NCI-H2029 treated with DMSO at 0.1 percent for 48 hours (cell line): ENCODE results near the gene UMAD1.
A peak's percentile ranks its signal among the peaks of the same experiment; 100 is the strongest.

ENCODE experiments used
- DNase-seq: peaks from one replicate; lab custom pipeline; 2025; lab: John Stamatoyannopoulos, UW

UMAD1 gene

GRCh38 chr7:7720750-7721621 lies 80.4 kb downstream of the UMAD1 start:
- DNase-seq: peak; percentile 33

- DNase-seq: no peak
These were observed 91.2 kb downstream of the UMAD1 start for GRCh38 chr7:7731732-7732131.

- DNase-seq: no peak
These were observed 92.2 kb downstream of the UMAD1 start for GRCh38 chr7:7732621-7733281.

- no peak for DNase-seq
These were observed 96.1 kb downstream of the UMAD1 start for GRCh38 chr7:7736671-7737070.

- DNase-seq: no peak
These were observed 97.1 kb downstream of the UMAD1 start for GRCh38 chr7:7737674-7738073.

GRCh38 chr7:7738177-7738576 lies 97.6 kb downstream of the UMAD1 start:
- no peak for DNase-seq

GRCh38 chr7:7738622-7739021 lies 98.1 kb downstream of the UMAD1 start:
- DNase-seq: no peak

- DNase-seq: no peak
These were observed 98.9 kb downstream of the UMAD1 start for GRCh38 chr7:7739204-7740036.

- no peak for DNase-seq
These were observed 99.4 kb downstream of the UMAD1 start for GRCh38 chr7:7740037-7740355.

GRCh38 chr7:7742223-7742622 lies 101.7 kb downstream of the UMAD1 start:
- DNase-seq: no peak

GRCh38 chr7:7745258-7745657 lies 104.7 kb downstream of the UMAD1 start:
- DNase-seq: no peak

GRCh38 chr7:7745966-7746365 lies 105.4 kb downstream of the UMAD1 start:
- DNase-seq: no peak

GRCh38 chr7:7746458-7746857 lies 105.9 kb downstream of the UMAD1 start:
- DNase-seq: no peak

- DNase-seq: no peak
These were observed 110.2 kb downstream of the UMAD1 start for GRCh38 chr7:7750571-7751242.

GRCh38 chr7:7751243-7752092 lies 110.9 kb downstream of the UMAD1 start:
- DNase-seq: no peak

GRCh38 chr7:7756577-7756976 lies 116.0 kb downstream of the UMAD1 start:
- no peak for DNase-seq

GRCh38 chr7:7757576-7757975 lies 117.0 kb downstream of the UMAD1 start:
- DNase-seq: no peak

GRCh38 chr7:7761340-7761973 lies 120.9 kb downstream of the UMAD1 start:
- peak; percentile 50 for DNase-seq

- no peak for DNase-seq
These were observed 121.6 kb downstream of the UMAD1 start for GRCh38 chr7:7761974-7762779.
